ENCODE results near the gene CAV1. TPM values are rescaled to one million over a fixed set of nuclear protein-coding genes. Genes with fewer than 3 reads are reported as not detected.
A peak's percentile ranks its signal among the peaks of the same experiment; 100 is the strongest.

Gene CAV1
- total and polyA plus RNA-seq, 2 experiments from 2014 or later: 16.0 to 21.1 TPM

- peaks cover 11% of the 10 kb centered on the region for H3K4me1 ChIP-seq (ENCODE audit: insufficient read depth)
These were observed 64.1 kb downstream of the CAV1 start for GRCh38 chr7:116588641-116589594.

More at GRCh38 chr7:116588641-116589594, 64.1 kb downstream of the CAV1 start:
- Mint-ChIP-seq H3K27ac (no peak overlapping the region; the same call in 1 of the 2 replicates), H3K9me3 (no peaks in the 10 kb centered on the region), H3K27me3 (ENCODE audit: insufficient read depth, low read depth, poor library complexity) (no peaks in the 10 kb centered on the region), H3K4me1 (peaks cover 25% of the 10 kb centered on the region), H3K36me3 (ENCODE audit: low read depth) (no peaks in the 10 kb centered on the region), H3K4me3 (no peak overlapping the region)
- no peaks in the 10 kb centered on the region for H4K20me1 ChIP-seq (replicated peaks; ENCODE audit: insufficient read depth)
- no peaks in the 10 kb centered on the region for H3K9me2 ChIP-seq (ENCODE audit: insufficient read depth)
- no peaks in the 10 kb centered on the region for H3K79me2 ChIP-seq (replicated peaks; ENCODE audit: insufficient read depth)
- ATAC-seq (peak; percentile 45), DNase-seq (ENCODE audit: low spot score) (peak; percentile 74)
- H3K27me3 ChIP-seq (ENCODE audit: insufficient read depth): no peaks in the 10 kb centered on the region
- no peaks in the 10 kb centered on the region for H3F3A ChIP-seq (replicated peaks; ENCODE audit: low read depth)
- no peak overlapping the region for H3K27ac ChIP-seq (ENCODE audit: low read depth)
- no peak overlapping the region for H3K4me3 ChIP-seq
- peak; percentile 62 to 88 for TF ChIP-seq CTCF (conservative IDR thresholded peaks at IDR 0.05; ENCODE audit: low read depth in 2 of 2)
- no peak for TF ChIP-seq ETS1 (IDR thresholded peaks at IDR 0.05)
- no peak for TF ChIP-seq REST (IDR thresholded peaks at IDR 0.05; ENCODE audit: unreplicated experiment)
- TF ChIP-seq CREB1 (CRISPR knock-in tag; IDR thresholded peaks at IDR 0.05; ENCODE audit: low read depth): no peak
- no peak overlapping the region for H3K4me2 ChIP-seq
- no peak overlapping the region for H2AFZ ChIP-seq
- no peaks in the 10 kb centered on the region for H3K36me3 ChIP-seq (ENCODE audit: insufficient read depth)
